ENCODE results near the gene ALAD. TPM values are rescaled to one million over a fixed set of nuclear protein-coding genes. Genes with fewer than 3 reads are reported as not detected.
"Not testable (repeated sequence)": the region's sequence is repeated elsewhere in the genome, so short reads cannot be mapped to it uniquely, and the experiment has no call there.

Gene ALAD
- total and polyA plus RNA-seq, 2 donors (not counting 1 experiment from before 2014, with no cell fraction given): 13.1 to 42.1 TPM

DNA sequence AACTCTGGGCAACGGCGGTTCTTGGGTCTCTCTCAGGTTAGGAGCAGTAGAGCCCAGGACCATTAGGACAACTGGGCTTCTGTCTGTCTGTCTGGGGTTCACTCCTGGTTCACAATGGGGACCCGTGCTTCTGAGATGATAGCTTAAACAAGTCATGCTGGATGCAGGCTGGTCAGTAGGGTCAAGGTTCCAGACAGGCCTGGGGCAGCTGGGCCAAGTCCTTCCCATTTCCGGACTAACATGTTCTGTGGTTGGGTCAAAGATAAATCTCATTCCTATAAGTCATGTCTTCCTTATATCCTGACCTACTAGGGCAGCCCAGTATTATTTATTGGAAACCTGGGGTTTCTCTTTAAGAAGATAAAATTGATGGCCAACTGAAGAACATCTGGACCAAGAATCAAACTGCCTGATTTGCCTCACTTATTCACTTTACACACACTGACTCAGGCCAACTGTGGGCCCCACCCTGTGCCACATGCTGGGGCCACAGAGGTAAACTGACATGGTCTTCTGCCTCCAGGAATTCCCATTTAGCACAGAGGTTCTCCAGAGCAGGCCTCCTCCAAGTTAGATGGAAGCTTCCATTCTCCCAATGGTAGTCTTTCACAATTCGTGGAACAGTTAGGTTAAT, 32.6 kb downstream of the ALAD start:
- Histone ChIP-seq H3K4me3 (replicated peaks in 1 of 4; ENCODE audit: control extremely low read depth in 1 of 4, insufficient read depth in 1 of 4, low read depth in 3 of 4, low read length in 4 of 4) (no peak overlapping the region), H3K4me2 (ENCODE audit: extremely low read depth, insufficient read depth, low read length) (no peak overlapping the region), H4K20me1 (ENCODE audit: control insufficient read depth, extremely low read depth, insufficient read depth, low read length) (no peaks in the 10 kb centered on the region), H3K79me2 (ENCODE audit: control insufficient read depth, insufficient read depth, low read length) (no peaks in the 10 kb centered on the region), H3K9me3 (ENCODE audit: control insufficient read depth, insufficient read depth, low read depth, low read length) (no peaks in the 10 kb centered on the region), H3K27ac (ENCODE audit: insufficient read depth, low read length) (no peak overlapping the region), H3K27me3 (ENCODE audit: control insufficient read depth, insufficient read depth, low read length) (no peaks in the 10 kb centered on the region), H2AFZ (ENCODE audit: low read length) (no peak overlapping the region), H3K9ac (ENCODE audit: insufficient read depth, low read length) (no peak overlapping the region), H3K36me3 (ENCODE audit: control insufficient read depth, insufficient read depth, low read length) (no peaks in the 10 kb centered on the region), H3K4me1 (ENCODE audit: control insufficient read depth, extremely low read depth, insufficient read depth, low read length) (no peaks in the 10 kb centered on the region)
- no peak for DNase-seq (ENCODE audit: low read depth in 2 of 2)
- TF ChIP-seq, protein P1, sequence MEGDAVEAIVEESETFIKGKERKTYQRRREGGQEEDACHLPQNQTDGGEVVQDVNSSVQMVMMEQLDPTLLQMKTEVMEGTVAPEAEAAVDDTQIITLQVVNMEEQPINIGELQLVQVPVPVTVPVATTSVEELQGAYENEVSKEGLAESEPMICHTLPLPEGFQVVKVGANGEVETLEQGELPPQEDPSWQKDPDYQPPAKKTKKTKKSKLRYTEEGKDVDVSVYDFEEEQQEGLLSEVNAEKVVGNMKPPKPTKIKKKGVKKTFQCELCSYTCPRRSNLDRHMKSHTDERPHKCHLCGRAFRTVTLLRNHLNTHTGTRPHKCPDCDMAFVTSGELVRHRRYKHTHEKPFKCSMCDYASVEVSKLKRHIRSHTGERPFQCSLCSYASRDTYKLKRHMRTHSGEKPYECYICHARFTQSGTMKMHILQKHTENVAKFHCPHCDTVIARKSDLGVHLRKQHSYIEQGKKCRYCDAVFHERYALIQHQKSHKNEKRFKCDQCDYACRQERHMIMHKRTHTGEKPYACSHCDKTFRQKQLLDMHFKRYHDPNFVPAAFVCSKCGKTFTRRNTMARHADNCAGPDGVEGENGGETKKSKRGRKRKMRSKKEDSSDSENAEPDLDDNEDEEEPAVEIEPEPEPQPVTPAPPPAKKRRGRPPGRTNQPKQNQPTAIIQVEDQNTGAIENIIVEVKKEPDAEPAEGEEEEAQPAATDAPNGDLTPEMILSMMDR (conservative IDR thresholded peaks at IDR 0.05 in 1 of 2, IDR thresholded peaks at IDR 0.05 in 1 of 2; ENCODE audit: low read depth in 1 of 2, low read length in 2 of 2): no peak
- no peak for TF ChIP-seq EZH2 (IDR thresholded peaks at IDR 0.05; ENCODE audit: low read length, missing control alignments)

GRCh38 chr9:113365652-113366051, 35.4 kb downstream of the ALAD start:
- H3K27ac ChIP-seq (ENCODE audit: insufficient read depth, low read length); H3K9ac ChIP-seq (ENCODE audit: insufficient read depth, low read length); H3K27me3 ChIP-seq (ENCODE audit: control insufficient read depth, insufficient read depth, low read length); H4K20me1 ChIP-seq (ENCODE audit: control insufficient read depth, extremely low read depth, insufficient read depth, low read length); H3K4me1 ChIP-seq (ENCODE audit: control insufficient read depth, extremely low read depth, insufficient read depth, low read length); DNase-seq (ENCODE audit: low read depth in 2 of 2); H3K79me2 ChIP-seq (ENCODE audit: control insufficient read depth, insufficient read depth, low read length); H3K9me3 ChIP-seq (ENCODE audit: control insufficient read depth, insufficient read depth, low read depth, low read length); H3K4me3 ChIP-seq (replicated peaks in 1 of 4; ENCODE audit: control extremely low read depth in 1 of 4, insufficient read depth in 1 of 4, low read depth in 3 of 4, low read length in 4 of 4); H3K36me3 ChIP-seq (ENCODE audit: control insufficient read depth, insufficient read depth, low read length); H2AFZ ChIP-seq (ENCODE audit: low read length); H3K4me2 ChIP-seq (ENCODE audit: extremely low read depth, insufficient read depth, low read length): not testable (repeated sequence)

DNA sequence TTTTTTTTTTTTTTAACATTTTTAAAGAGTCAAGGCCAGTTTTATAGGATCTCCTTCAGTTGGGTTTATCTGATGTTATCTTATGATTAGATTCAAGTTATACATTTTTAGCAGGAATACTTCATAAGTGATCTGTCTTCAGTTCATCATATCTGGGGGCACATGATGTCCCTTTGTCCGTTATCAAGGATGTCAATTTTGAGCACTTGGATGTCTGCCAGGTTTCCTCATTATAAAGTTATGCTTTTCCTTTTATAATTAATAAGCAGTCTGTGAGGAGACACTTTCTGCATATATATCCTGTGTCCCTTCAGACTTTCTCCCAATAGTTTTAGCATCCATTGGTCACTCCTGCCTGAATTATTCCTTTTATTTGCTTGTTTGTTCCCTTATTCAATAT, 36.1 kb downstream of the ALAD start:
- Histone ChIP-seq H3K4me2 (ENCODE audit: extremely low read depth, insufficient read depth, low read length) (no peak overlapping the region), H3K4me1 (ENCODE audit: control insufficient read depth, extremely low read depth, insufficient read depth, low read length) (peaks cover 3% of the 10 kb centered on the region), H4K20me1 (ENCODE audit: control insufficient read depth, extremely low read depth, insufficient read depth, low read length) (no peaks in the 10 kb centered on the region), H3K27ac (ENCODE audit: insufficient read depth, low read length) (no peak overlapping the region), H3K9ac (ENCODE audit: insufficient read depth, low read length) (no peak overlapping the region), H3K36me3 (ENCODE audit: control insufficient read depth, insufficient read depth, low read length) (no peaks in the 10 kb centered on the region), H3K79me2 (ENCODE audit: control insufficient read depth, insufficient read depth, low read length) (no peaks in the 10 kb centered on the region), H2AFZ (ENCODE audit: low read length) (no peak overlapping the region), H3K4me3 (replicated peaks in 1 of 4; ENCODE audit: control extremely low read depth in 1 of 4, insufficient read depth in 1 of 4, low read depth in 3 of 4, low read length in 4 of 4) (no peak overlapping the region), H3K27me3 (ENCODE audit: control insufficient read depth, insufficient read depth, low read length) (no peaks in the 10 kb centered on the region), H3K9me3 (ENCODE audit: control insufficient read depth, insufficient read depth, low read depth, low read length) (no peaks in the 10 kb centered on the region)
- TF ChIP-seq, protein P1 (conservative IDR thresholded peaks at IDR 0.05 in 1 of 2, IDR thresholded peaks at IDR 0.05 in 1 of 2; ENCODE audit: low read depth in 1 of 2, low read length in 2 of 2): no peak
- no peak for TF ChIP-seq EZH2 (IDR thresholded peaks at IDR 0.05; ENCODE audit: low read length, missing control alignments)
- no peak for DNase-seq (ENCODE audit: low read depth in 2 of 2)

All from fibroblast of lung (primary cell).